K562 treated with DMSO at 1 percent for 4 hours (cell line): ENCODE results near the gene LCE7A. TPM values are rescaled to one million over a fixed set of nuclear protein-coding genes. Genes with fewer than 3 reads are reported as not detected.

Experiments used
- total RNA-seq: library from RNA; unstranded; fragments of 300-600 nt; gene quantifications from 2 replicates; pipeline ENCODE4 v1.2.3, GENCODE V29; 2022; ENCODE audit not compliant: insufficient read depth

LCE7A gene
- not detected in 2 replicates for total RNA-seq

GRCh38 chr1:152859696-152860095 is at the start of gene LCE7A:
TSS of gene LCE7A (plus strand) at chr1:152859996. CDS start at chr1:152860698, 702 bp downstream.

GRCh38 chr1:152811671-152812070 is 48.1 kb upstream of the LCE7A start, which contains the start of gene LCE1B:
TSS of gene LCE1B (plus strand) at chr1:152811971. CDS start at chr1:152812447, 476 bp downstream.

GRCh38 chr1:152827173-152827572 is 32.6 kb upstream of the LCE7A start, which contains the start of gene LCE1A:
TSS of gene LCE1A (plus strand) at chr1:152827473. CDS start at chr1:152827473, 0 bp downstream.

GRCh38 chr1:152842556-152842955 is 17.2 kb upstream of the LCE7A start, which contains the start of gene LCE6A:
TSS of gene LCE6A (plus strand) at chr1:152842856. CDS start at chr1:152843521, 665 bp downstream.

GRCh38 chr1:152878042-152878441 is 18.2 kb downstream of the LCE7A start, which contains the start of gene SMCP:
TSS of gene SMCP (plus strand) at chr1:152878322. CDS start at chr1:152884423, 6,101 bp downstream.

GRCh38 chr1:152907686-152908601 is 48.1 kb downstream of the LCE7A start, which contains the start of gene IVL:
TSS of gene IVL (plus strand) at chr1:152908546. CDS start at chr1:152909798, 1,252 bp downstream.

Other genes starting within 250 kb of the LCE7A start
- not detected in 2 replicates for gene LCE3B, start 246.2 kb upstream of the LCE7A start, total RNA-seq
- not detected in 2 replicates for gene LCE3A, start 236.9 kb upstream of the LCE7A start, total RNA-seq
- not detected in 2 replicates for gene LCE2D, start 196.6 kb upstream of the LCE7A start, total RNA-seq
- gene LCE2C, start 184.7 kb upstream of the LCE7A start, total RNA-seq = not detected in 2 replicates
- gene LCE2B, start 173.9 kb upstream of the LCE7A start, total RNA-seq = not detected in 2 replicates
- gene LCE2A, start 161.7 kb upstream of the LCE7A start, total RNA-seq = not detected in 2 replicates
- gene LCE4A, start 151.8 kb upstream of the LCE7A start, total RNA-seq = not detected in 2 replicates
- gene KPRP, start 102.0 kb upstream of the LCE7A start, total RNA-seq = not detected in 2 replicates
- gene LCE1F, start 84.9 kb upstream of the LCE7A start, total RNA-seq = not detected in 2 replicates
- not detected in 2 replicates for gene LCE1E, start 73.7 kb upstream of the LCE7A start, total RNA-seq
- gene LCE1D, start 63.3 kb upstream of the LCE7A start, total RNA-seq = not detected in 2 replicates
- not detected in 2 replicates for gene LCE1C, start 53.3 kb upstream of the LCE7A start, total RNA-seq
- gene LCE1B, start 48.0 kb upstream of the LCE7A start, total RNA-seq = not detected in 2 replicates
- gene LCE1A, start 32.5 kb upstream of the LCE7A start, total RNA-seq = not detected in 2 replicates
- not detected in 2 replicates for gene LCE6A, start 17.1 kb upstream of the LCE7A start, total RNA-seq
- gene SMCP, start 18.3 kb downstream of the LCE7A start, total RNA-seq = not detected in 2 replicates
- gene IVL, start 48.5 kb downstream of the LCE7A start, total RNA-seq = not detected in 2 replicates
- not detected in 2 replicates for gene SPRR5, start 87.2 kb downstream of the LCE7A start, total RNA-seq
- gene SPRR4, start 110.7 kb downstream of the LCE7A start, total RNA-seq = not detected in 2 replicates
- gene SPRR1A, start 124.1 kb downstream of the LCE7A start, total RNA-seq = not detected in 2 replicates
- gene SPRR3, start 141.8 kb downstream of the LCE7A start, total RNA-seq = not detected in 2 replicates
- not detected in 2 replicates for gene SPRR1B, start 171.2 kb downstream of the LCE7A start, total RNA-seq
- 36.6 and 103 TPM in 2 replicates for gene SPRR2D, start 181.1 kb downstream of the LCE7A start, total RNA-seq
- not detected in 2 replicates for gene SPRR2A, start 197.5 kb downstream of the LCE7A start, total RNA-seq
- gene SPRR2B, start 211.6 kb downstream of the LCE7A start, total RNA-seq = not detected in 2 replicates
- gene SPRR2E, start 234.5 kb downstream of the LCE7A start, total RNA-seq = not detected in 2 replicates